ENCODE measurements around the gene ATAT1. TPM values are rescaled to one million over a fixed set of nuclear protein-coding genes. Genes with fewer than 3 reads are reported as not detected.

ATAT1 gene
- total RNA-seq, 1 experiment from 2014 or later, result 15.8 TPM

- H3K27me3 ChIP-seq (ENCODE audit: control insufficient read depth, insufficient read depth, low read length), result no peaks in the 10 kb centered on the region
- H3K4me3 ChIP-seq (ENCODE audit: low read depth in 2 of 2, low read length in 2 of 2), result peak overlapping the region; percentile 85 to 96
- peaks cover 30% of the 10 kb centered on the region for H3K4me1 ChIP-seq (ENCODE audit: control insufficient read depth, insufficient read depth, low read length)
- intact Hi-C loops (cut with micrococcal nuclease; ENCODE audit: unreplicated experiment) (loop anchor here (1.0 to 5.0 kb wide), 3 partner anchors 41 to 406 kb away; no protein-coding TSS in a partner anchor), in situ Hi-C loops (cut with HindIII; ENCODE audit: low pct_unique_long_range_greater_than_20kb, low sequenced_read_pairs) (no loop called here)
- TF ChIP-seq CTCF (IDR thresholded peaks at IDR 0.05) (no peak), POLR2AphosphoS5 (IDR thresholded peaks at IDR 0.05; ENCODE audit: low read depth, low read length) (no peak), TCF7L2 (IDR thresholded peaks at IDR 0.05; ENCODE audit: low read depth, low read length) (no peak), REST (IDR thresholded peaks at IDR 0.05; ENCODE audit: insufficient read depth in 1 of 2, low read depth in 2 of 2, low read length in 1 of 2) (no peak), SIN3A (IDR thresholded peaks at IDR 0.05; ENCODE audit: borderline replicate concordance, insufficient read depth, low read depth, low read length) (no peak)
- ChIA-PET POLR2A (interaction anchor here (0.6 to 1.0 kb wide), 3 partner anchors 10 to 51 kb away, joined by 3 to 10 read pairs (median 5); no protein-coding TSS in a partner anchor), CTCF (interaction anchor here (0.6 to 1.3 kb wide), 3 partner anchors 20 to 49 kb away, joined by 3 to 4 read pairs (median 3); no protein-coding TSS in a partner anchor)
- H3K36me3 ChIP-seq (ENCODE audit: control insufficient read depth, insufficient read depth, low read length), result no peaks in the 10 kb centered on the region
- DNase-seq (ENCODE audit: low read depth, low spot score) (no peak), ATAC-seq (no peak)
- no peaks in the 10 kb centered on the region for H3K9me3 ChIP-seq (ENCODE audit: control insufficient read depth, insufficient read depth, low read depth, low read length)
- peak overlapping the region; percentile 96 for H3K27ac ChIP-seq (ENCODE audit: low read length)
- no TSS peak for BruUV-seq (replicated peaks)
Measured at GRCh38 chr6:30681766-30682142, 55.1 kb downstream of the ATAT1 start.

GRCh38 chr6:30682143-30683117 is 55.8 kb downstream of the ATAT1 start:
- ChIA-PET POLR2A (interaction anchor here (1.0 kb wide), 1 partner anchor 23 kb away, joined by 10 read pairs; no protein-coding TSS in a partner anchor), CTCF (interaction anchor here (0.6 to 1.0 kb wide), 2 partner anchors 19 to 46 kb away, joined by 3 to 4 read pairs; no protein-coding TSS in a partner anchor)
- in situ Hi-C loops (cut with HindIII; ENCODE audit: low pct_unique_long_range_greater_than_20kb, low sequenced_read_pairs) (no loop called here), intact Hi-C loops (cut with micrococcal nuclease; ENCODE audit: unreplicated experiment) (loop anchor here (5.0 kb wide), 1 partner anchor 405 kb away; no protein-coding TSS in a partner anchor)
- peak; percentile 52 for DNase-seq (ENCODE audit: low read depth, low spot score)
- TF ChIP-seq POLR2AphosphoS5 (IDR thresholded peaks at IDR 0.05; ENCODE audit: low read depth, low read length), result peak; percentile 49; the same call in 1 of the 2 replicates
- no peak for TF ChIP-seq CTCF (IDR thresholded peaks at IDR 0.05)
- TF ChIP-seq SIN3A (IDR thresholded peaks at IDR 0.05; ENCODE audit: borderline replicate concordance, insufficient read depth, low read depth, low read length), result no peak
- TF ChIP-seq REST (IDR thresholded peaks at IDR 0.05; ENCODE audit: insufficient read depth in 1 of 2, low read depth in 2 of 2, low read length in 1 of 2), result no peak
- H3K36me3 ChIP-seq (ENCODE audit: control insufficient read depth, insufficient read depth, low read length), result no peaks in the 10 kb centered on the region
- H3K4me3 ChIP-seq (ENCODE audit: low read depth in 2 of 2, low read length in 2 of 2), result peak overlapping the region; percentile 85 to 96
- H3K9me3 ChIP-seq (ENCODE audit: control insufficient read depth, insufficient read depth, low read depth, low read length), result no peaks in the 10 kb centered on the region
- BruUV-seq (replicated peaks), result no TSS peak
- H3K27ac ChIP-seq (ENCODE audit: low read length), result peak overlapping the region; percentile 96
- H3K4me1 ChIP-seq (ENCODE audit: control insufficient read depth, insufficient read depth, low read length), result peaks cover 30% of the 10 kb centered on the region
- ATAC-seq, result peak; percentile 40
- H3K27me3 ChIP-seq (ENCODE audit: control insufficient read depth, insufficient read depth, low read length), result no peaks in the 10 kb centered on the region

Data from Panc1 (cell line).